AG09309 (cell line): ENCODE data around the gene ZNF664.

Experiments used
- DNase-seq: peaks from one replicate; pipeline ENCODE4 v3.0.0-alpha.2; 2010; ENCODE audit warnings: low read depth
- H3K4me3 ChIP-seq: 2 replicates; pipeline ENCODE4 v1.5.1; 2011; ENCODE audit warnings: mild to moderate bottlenecking, low read depth, low read length, moderate library complexity; ENCODE audit not compliant: control insufficient read depth
- TF ChIP-seq, protein P1 (sequence below): IDR thresholded peaks from 2 replicates; pipeline ENCODE4 v1.5.1; 2011; ENCODE audit warnings: mild to moderate bottlenecking, low read depth, low read length, inconsistent platforms; ENCODE audit not compliant: insufficient read depth, control insufficient read depth; ENCODE audit errors: missing control alignments

The ZNF664 gene

GRCh38 chr12:124040291-124040690, 67.3 kb downstream of the ZNF664 start:
- no peak for DNase-seq
- H3K4me3 ChIP-seq: no peak overlapping the region
- TF ChIP-seq, protein P1, sequence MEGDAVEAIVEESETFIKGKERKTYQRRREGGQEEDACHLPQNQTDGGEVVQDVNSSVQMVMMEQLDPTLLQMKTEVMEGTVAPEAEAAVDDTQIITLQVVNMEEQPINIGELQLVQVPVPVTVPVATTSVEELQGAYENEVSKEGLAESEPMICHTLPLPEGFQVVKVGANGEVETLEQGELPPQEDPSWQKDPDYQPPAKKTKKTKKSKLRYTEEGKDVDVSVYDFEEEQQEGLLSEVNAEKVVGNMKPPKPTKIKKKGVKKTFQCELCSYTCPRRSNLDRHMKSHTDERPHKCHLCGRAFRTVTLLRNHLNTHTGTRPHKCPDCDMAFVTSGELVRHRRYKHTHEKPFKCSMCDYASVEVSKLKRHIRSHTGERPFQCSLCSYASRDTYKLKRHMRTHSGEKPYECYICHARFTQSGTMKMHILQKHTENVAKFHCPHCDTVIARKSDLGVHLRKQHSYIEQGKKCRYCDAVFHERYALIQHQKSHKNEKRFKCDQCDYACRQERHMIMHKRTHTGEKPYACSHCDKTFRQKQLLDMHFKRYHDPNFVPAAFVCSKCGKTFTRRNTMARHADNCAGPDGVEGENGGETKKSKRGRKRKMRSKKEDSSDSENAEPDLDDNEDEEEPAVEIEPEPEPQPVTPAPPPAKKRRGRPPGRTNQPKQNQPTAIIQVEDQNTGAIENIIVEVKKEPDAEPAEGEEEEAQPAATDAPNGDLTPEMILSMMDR: no peak

- H3K4me3 ChIP-seq: no peak overlapping the region
- no peak for DNase-seq
- TF ChIP-seq, protein P1: no peak
Measured at GRCh38 chr12:124040737-124041136, 67.7 kb downstream of the ZNF664 start.

DNA sequence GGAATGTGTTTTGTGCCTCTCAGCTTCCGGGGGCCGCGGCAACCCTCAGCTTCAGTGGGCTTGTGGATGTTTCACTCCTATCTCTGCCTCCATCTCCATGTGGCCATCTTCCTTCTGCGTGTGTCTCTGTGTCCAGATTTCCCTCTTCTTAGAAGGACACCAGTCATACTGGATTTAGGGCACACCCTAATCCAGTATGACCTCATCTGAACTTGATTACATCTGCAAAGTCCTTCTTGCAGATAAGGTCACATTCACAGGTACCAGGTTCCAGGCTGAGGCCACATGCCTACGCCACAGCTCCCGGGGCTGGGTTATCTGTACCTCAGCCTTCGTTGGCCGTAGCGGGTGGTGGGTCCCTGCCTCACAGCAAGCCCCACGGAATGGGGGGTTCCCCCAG, 68.9 kb downstream of the ZNF664 start:
- no peak for DNase-seq
- H3K4me3 ChIP-seq: no peak overlapping the region
- TF ChIP-seq, protein P1: no peak

DNA sequence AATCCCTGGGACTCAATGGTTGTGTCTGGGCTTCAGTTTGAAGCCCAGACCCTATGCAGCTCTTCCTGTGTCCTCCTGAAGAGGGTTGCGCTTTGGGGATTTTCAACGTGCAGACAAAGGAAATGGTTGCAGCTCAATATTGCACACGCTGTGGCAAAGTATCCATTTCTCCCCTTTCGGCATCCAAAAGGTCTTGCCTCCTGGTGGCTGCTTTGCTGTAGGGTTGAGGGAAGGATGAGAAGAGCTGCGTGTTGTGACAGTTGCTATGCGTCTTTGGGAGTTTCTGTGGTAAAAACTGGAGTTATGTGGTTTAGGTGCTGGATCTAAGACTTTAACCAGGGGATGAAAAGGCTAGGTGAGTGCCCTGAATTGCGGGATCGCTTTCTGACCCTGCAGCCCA, 71.0 kb downstream of the ZNF664 start:
- H3K4me3 ChIP-seq: no peak overlapping the region
- DNase-seq: no peak
- TF ChIP-seq, protein P1: no peak

DNA sequence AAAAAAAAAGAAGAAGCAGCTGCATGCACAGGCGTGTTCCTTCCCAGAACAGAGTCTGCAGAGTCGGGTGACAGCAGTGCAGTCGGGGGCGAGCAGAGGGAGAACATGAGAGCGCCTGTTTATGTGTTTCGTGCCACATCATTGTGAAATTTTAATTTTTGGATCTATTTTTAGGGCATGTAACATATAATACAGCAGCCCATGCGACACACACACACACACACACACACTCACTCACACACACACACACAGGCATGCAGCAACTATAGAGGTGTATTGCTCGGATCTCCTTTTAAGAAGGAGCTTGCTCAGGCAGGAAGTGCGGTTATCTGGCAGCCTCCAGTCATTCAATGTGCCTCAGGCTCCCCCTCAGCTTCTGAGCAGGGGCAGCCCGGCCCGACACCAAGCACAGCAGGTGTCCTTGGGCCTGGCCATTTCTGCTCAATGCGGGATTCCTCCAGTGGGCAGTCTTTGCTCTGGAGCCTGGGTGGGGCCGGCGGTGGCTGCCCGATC, 71.8 kb downstream of the ZNF664 start:
- H3K4me3 ChIP-seq: no peak overlapping the region
- DNase-seq: no peak
- TF ChIP-seq, protein P1: no peak

DNA sequence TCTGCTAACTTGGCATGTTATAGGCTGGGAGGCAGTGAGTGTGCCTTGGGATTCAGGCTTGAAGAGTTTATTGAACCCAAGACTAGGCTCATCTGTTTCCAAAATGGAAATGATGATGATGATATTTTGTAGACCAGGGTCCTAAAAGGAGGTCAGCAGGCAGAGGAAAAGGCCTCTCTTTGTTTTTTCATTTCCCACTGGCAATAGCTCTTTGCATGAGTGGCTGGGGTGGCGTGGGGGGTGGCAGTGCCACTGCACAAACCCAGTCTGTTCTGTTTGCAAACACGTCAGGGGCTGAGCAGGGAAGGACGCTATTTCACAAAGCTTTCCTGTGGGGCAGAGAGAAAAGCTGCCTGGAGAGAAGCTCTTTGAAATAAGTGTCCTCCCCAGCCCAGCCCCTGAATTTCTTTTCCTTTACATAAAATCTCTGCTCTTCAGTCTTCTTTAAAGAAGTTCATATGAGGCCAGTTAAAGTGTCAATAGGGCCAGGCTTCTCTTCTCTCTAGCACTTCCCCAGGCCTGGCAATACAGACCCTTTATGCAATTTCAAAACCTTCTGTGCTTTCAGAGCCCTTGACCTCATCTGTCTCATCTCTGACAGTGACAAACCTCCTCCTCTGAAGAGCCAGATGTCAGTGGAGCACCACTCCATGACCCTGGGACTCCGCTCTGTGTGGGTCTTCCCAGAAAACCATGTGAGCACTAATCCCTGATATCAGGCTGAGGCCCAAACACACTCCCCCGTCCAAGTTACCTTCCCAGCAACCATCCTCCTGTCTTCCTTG, 72.8 kb downstream of the ZNF664 start:
- H3K4me3 ChIP-seq: no peak overlapping the region
- DNase-seq: no peak
- TF ChIP-seq, protein P1: no peak
